Vagina (tissue), 2 donors: ENCODE data around the gene MAPK9.

Experiments used
- CTCF ChIP-seq, 3 experiments: fragments of 450-650 bp in 2 of 3; fragments of 200-600 bp in 1 of 3; sonication (generic) in 1 of 3; IDR thresholded peaks; one replicate each; pipeline ENCODE4 v1.5.1; 2017 to 2019; ENCODE audit warnings: antibody characterized with exemption in 3 of 3, mild to moderate bottlenecking in 2 of 3, moderate library complexity in 2 of 3
- POLR2A ChIP-seq, 2 donors: fragments of 450-650 bp; IDR thresholded peaks; one replicate each; pipeline ENCODE4 v1.6.1; 2017; ENCODE audit warnings: antibody characterized with exemption in 2 of 2, mild to moderate bottlenecking in 2 of 2, moderate library complexity in 2 of 2
- POLR2AphosphoS5 ChIP-seq, 2 donors: sonication (generic); formaldehyde crosslinking; IDR thresholded peaks; one replicate each; pipeline ENCODE4 v1.9.0; 2017; ENCODE audit warnings: antibody characterized with exemption in 2 of 2, mild to moderate bottlenecking in 2 of 2, low read depth in 1 of 2; ENCODE audit not compliant: insufficient read depth in 1 of 2

GRCh38 chr5:180213256-180213600, 78.7 kb downstream of the MAPK9 start:
- TF ChIP-seq POLR2A (IDR thresholded peaks at IDR 0.05) (no peak), CTCF (IDR thresholded peaks at IDR 0.05) (no peak), POLR2AphosphoS5 (IDR thresholded peaks at IDR 0.05; ENCODE audit: insufficient read depth in 1 of 2, low read depth in 1 of 2) (no peak)
